HG03196 (cell line): ENCODE data around the gene RCVRN.

ENCODE experiments used
- ATAC-seq: cut with Tn5 transposase; IDR thresholded peaks from one replicate; pipeline ENCODE4 v1.9.1; 2021; ENCODE audit not compliant: unreplicated experiment

The RCVRN gene

DNA sequence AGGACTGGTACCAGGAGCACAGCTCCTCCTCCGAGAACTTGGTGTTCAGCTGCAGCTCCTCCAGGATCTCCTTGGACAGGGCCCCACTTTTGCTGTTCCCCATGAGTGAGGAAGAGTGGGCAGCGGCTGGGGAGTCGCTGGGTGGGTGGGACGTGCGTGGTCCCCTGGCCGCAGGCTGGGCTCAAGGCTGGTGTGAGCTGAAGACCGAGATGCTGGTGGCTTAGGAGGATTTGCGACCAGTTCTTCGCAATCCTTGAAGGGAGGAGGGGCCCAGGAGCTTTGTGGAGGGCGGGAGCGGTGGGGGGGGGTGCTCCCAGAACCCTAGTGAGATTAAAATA lies at the start of gene RCVRN:
Gene RCVRN (minus strand): TSS at position 194 of the 338 bp plus-strand sequence. CDS start 91 bp downstream, at position 103.
- ATAC-seq: no peak

DNA sequence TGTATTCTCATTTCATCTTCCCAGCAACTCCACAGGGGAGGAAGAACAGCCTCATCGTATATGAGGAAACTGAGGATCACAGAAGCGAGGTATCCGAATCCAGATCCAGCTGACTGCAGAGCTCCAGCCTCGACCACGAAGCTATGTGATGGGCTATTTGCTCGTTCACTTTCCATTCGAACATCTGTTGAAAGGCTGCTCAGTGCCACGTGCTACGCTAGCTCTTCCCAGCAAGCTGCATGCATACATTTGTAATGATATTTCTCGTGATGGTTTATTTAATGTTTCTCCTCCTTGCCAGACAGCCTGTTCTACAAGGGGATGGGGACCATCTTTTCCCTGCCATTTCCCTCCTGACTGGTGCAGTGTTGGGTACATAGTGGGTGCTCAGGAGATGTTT lies 48.4 kb upstream of the RCVRN start:
- ATAC-seq: no peak

DNA sequence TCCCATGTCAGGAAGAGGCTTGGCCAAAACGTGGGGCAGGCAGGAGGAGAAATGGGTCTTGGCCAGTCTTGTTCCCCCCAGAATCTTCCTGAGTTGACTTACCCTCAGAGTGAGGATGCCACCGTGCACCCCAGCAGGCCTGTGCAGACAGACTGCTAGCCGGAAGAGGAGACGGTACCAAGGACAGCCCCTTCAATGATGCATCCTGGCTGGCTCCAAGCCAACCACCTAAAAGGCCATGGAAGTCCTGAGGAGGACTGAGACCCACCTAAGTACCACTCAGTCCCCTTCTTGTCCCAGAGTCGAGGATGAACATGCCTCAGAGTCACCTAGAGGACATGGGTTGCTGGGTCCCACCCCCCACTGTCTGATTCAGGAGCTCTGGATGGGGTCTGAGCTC lies 46.7 kb upstream of the RCVRN start:
- ATAC-seq: no peak

DNA sequence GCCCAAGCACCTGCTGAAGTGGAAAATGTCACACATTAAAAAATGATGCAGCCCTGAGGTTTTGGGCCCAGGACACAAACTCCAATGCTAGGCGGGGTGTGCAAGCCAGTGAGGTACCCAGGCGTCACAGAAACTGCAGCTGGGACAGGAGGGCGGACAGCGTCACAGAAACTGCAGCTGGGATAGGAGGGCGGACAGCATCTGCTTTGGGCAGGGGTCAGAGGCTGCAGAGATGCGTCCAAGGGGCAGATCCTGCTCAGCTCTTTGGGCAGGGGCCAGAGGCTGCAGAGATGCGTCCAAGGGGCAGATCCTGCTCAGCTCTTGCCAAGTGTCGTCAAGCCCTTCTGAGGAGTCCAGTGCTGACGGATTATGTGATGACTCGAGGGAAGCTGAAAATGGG lies 43.9 kb upstream of the RCVRN start:
- no peak for ATAC-seq

DNA sequence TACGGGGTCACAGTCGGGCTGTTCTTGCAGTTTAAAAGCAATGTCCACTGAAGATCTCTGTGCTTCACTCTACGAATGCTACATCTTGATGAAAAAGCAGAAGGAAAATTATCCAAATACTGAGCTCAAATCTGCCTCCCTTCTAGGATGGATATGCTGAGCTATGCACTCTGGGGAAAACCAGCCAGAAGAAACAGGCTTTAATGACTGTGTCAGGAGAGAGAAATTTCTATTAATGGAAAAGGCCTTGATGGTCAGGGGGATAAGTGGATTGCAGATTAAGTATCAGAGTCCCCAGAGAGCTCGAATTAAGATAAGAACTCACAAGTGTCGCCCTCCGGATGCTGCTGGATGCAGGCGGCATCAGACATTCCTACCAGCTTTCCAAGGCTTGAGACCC lies 39.6 kb upstream of the RCVRN start:
- no peak for ATAC-seq

DNA sequence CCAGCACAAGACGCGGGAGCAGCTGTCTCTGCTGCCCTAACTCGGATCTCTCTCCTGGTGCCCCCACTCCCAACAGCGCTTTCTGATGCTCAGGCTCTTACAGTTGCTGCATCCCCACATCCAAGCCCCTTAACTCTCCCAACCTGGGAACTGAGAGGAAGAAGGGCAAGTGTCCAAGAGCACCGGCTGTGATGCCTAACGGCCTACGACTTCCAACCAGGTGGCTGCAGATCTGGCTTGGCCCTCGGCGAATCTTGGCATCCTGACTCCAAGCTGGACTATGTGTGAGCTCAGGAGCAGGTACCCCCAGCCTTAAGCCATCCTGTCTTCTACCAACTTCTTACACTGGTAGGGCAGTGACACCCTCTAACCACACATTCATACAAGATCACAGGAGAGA lies 38.3 kb upstream of the RCVRN start:
- no peak for ATAC-seq

DNA sequence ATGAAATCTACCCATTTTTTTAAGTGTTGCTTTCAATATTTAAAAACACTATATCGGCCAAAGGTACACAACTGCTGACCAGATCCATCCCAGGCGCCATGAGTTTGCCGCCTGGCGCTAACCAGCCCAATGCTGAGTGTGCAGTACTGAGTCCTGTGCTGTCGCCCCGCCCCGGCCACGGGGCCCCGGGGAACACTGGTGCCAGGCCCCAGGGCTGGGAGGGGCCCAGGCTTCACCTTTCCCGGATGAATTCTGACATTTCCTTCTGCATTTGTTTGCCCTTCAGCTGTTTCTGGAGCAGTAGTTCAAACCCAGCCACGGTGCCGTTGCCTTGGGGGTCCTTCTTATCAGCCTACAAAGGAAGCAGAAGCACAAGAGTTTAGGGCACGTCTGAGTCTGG lies 37.8 kb upstream of the RCVRN start:
- no peak for ATAC-seq

DNA sequence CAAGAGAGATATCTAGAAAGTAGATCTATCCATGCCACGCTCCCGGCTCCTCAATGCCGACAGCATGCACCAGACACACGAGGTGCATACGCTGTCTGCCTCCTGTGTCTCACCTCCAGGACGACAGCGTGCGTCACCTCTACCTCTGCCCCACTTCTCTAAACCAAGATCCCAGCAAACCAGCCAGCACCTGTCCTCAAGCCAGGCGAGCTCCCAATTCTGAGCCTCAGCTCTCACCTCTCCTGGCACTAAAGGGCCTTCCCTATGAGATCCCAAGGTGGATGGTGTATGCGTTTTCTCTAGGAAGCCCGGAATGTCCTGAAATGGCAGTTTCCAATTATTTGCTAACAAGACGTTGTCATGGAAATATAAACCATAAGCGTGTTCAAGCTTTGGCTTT lies 36.2 kb upstream of the RCVRN start:
- no peak for ATAC-seq

DNA sequence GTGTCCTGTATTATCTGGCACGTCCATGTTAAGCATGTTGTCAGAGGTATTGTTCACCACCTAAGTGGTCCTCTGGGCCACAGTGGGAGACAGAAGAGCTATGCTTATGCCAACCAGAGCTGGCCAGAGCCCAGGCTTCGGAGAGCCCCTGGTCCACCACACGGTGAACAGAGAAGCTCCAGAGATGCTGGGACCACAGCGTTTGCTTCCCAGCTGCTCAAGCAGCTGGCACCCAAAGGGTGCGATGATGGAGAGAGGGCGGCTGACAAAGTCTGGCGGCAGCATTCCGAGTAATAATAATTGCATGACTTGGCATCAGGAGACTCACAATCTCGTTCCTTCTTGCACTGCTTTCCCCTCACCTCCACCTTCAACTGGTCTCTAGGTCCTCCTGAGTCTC lies 35.8 kb upstream of the RCVRN start:
- ATAC-seq: no peak

DNA sequence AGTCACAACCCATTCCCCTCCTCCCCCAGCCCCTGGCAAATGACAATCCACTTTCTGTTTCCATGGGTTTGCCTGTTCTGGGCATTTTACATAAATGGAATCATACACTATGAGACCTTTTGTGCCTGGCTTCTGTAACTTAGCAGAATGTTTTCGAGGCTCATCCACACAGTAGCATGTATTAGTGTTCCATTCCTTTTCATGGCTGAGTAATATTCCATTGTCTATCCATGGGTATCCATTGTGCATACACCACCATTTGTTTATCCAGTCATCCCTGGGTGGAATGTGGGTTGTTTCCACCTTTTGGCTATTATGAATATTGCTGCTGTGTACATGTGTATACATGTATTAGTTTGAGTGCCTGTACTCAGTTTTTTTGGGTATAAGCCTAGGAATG lies 33.7 kb upstream of the RCVRN start:
- ATAC-seq: no peak

DNA sequence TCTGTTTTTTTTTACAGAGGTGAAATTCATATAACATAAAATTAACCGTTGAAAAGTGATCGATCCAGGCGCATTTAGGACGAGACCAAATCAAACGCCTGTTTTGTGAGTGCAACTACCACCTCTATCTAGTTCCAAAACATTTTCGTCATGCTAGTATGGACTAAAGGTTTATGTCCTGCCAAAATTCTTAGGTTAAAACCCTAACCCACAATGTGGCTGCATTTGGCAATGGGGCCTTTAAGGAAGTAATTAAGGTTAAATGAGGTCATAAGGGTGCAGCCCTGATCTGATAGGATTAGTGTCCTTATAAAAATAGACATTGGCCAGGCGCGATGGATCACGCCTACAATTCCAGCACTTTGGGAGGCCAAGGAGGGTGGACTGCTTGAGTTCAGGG lies 32.8 kb upstream of the RCVRN start:
- ATAC-seq: no peak

DNA sequence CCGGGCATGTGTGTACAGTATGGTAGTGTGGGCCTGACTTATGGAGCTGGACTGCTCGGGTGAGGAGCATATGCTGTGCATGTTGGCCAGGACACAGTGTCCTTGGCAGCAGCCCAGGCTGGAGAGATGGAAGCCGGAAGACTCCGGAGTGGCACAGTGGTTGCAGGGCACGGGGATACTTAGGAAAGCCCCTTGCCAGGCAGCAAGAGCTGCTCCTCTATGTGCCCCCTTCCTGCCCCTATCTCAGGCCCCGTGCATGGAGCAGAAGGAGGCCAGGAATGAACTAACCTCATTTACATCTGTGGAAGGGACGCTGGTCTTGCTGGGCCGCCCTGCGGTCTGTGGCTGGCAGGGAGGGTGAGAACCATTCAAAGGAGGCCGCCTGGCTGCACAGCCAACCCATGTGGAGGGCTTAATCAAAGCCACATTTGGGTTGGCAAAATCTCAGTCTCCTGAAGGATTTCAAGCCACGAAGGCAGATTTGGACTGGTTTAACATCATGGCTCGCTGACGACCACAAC lies 32.2 kb upstream of the RCVRN start:
- no peak for ATAC-seq

DNA sequence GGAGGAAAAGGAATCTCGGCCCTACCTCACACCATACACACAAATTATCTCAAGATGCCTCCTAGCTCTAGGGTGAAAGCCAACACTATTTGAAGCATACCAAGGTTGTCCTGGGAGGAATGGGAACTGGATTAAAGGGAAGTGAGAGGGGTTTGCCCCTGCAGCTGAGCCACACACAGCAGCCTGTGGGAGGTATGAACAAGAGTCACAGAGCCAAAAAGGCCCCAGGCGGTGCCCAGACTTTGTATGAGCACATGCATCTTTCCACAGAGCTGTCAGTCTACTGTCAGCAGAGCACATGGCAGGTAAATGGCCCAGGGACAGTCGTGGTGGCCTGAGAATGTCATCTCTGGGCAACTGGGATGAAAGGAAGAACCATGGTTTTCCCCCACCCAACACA lies 31.0 kb upstream of the RCVRN start:
- no peak for ATAC-seq

DNA sequence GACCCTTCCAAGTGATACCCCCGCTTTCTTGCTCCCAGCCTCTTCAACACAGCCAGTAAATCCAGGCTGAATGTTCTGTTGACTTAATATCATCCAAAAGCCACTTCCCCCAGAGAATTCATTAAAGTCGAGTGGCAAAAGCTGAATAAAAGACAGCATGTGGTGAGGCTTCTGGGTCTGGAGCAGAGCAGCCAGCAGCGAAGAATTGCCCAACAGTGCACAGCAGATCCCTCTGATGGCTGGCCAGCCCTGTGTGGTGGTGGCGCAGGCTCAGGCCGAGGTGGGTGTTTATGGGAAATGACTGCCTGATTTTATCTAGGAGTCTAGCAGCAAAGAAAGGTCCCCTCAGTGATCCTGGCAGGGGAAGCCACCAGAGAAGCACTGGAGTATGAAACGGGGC lies 30.3 kb upstream of the RCVRN start:
- ATAC-seq: no peak

DNA sequence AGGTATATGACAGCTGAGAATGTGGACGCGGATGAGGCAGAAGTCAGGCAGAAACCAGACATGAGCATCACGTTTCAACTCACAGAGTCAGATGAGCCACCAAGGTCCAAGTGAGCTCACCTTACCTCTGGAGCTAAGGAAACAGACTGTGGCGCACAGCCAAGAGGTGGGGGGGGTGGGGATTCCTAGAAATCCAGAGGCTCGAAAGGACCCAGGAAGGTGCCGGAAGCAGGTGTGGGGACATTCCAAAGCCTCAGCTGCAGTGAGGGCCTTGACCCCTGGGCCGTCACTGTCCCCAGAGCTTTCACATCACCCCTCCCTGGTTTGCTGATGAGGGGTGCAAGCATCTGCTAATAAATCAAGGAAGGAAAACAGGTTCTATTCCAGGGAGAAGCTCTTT lies 29.3 kb upstream of the RCVRN start:
- ATAC-seq: no peak

DNA sequence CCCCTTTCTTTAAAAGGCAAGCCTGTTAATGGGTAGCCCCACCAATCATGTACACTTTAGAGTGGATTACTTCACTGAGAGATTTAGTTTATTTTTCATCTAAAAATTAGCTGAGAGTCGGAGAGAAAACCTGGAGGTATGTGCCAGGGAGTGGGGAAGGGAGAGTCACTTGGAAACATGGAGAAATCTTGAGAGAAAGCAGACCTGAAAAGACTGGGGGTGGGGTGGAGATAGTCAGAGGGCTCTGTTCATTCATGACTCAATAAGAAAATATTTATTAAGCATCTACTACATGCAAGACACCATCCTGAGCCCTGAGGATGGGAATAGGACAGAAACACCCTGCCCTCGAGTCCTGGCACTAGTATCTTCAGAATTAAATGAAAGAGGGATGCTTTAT lies 27.4 kb upstream of the RCVRN start:
- no peak for ATAC-seq

DNA sequence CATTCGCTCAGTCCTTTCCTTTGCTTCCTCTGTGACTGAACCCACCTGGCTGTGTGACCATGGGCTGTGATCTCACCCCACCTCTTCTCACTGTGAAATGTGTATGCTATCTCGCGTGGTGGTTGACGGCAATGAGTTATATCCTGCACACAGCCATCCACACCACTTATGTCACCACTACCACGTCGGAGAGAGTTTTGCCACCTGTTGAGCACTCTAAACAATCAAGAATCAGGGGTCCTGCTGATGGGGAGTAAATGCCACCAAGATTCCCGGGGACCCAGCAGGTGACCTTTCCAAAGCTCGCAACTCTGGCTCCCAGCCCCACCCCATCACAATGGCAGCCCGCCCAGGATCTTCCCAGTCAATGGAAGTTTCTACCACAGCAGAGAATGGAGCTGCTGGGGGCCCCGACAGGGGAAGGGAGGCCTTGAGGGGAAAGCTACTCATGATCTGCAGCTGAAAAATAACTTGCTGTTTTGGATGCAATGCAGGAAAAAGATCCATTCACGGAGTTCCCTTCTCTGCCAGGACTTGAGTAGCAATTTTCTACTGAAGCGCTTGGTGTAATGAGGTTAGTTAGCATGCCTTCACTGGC lies 26.2 kb upstream of the RCVRN start:
- ATAC-seq: no peak

DNA sequence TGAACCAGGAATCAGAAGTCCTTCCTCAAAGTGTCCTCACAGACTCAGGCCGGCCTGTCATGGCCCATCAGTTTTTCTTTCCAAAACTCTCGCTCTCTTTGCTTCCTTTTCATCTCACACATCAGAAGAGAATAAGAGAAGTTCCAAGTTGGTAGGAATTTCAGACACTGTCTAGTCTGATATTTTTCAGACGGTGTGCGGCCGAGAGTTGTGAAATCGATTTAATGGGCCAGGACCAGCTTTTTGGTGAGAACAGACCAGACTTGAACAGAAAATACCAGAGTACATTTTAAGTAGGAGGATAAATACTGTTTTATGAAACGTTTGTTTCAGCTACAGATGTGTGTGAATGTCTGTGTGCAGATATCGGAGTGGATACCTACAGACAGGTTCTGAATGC lies 24.8 kb upstream of the RCVRN start:
- ATAC-seq: no peak

DNA sequence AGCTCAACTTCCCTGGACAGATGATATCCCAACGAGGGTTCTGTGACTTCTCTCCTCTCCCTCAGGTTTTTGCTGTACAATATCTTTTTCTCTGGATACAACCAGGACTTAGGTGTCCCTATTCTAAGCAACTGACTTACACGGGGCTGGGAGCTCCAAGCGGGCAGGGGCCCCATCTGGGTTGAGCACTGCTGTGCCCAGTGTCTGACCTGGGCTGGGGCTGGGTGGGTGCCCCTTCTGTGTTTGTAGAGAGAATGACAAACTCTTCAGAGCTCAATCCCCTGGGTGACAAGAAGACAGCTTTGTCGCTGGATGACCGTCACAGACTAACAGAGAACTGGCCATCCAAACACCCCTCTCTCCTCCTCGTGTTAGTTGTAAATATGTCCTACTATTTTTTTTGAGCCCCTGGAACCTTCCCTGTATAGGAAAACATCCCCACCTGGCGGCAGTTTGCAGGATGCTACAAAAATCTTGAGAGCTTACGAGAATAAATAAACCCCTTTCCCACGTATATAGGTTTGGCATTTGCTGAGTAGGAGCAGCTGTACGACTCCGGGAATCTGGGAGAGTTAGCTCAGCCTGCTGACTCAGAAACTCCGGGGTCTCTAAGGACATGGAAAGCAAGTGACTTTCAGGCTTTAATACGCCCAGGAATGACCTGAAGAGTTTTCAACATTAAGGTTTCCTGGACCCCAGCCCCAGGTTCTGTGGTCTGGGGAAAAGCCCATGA lies 23.7 kb upstream of the RCVRN start:
- ATAC-seq: no peak

DNA sequence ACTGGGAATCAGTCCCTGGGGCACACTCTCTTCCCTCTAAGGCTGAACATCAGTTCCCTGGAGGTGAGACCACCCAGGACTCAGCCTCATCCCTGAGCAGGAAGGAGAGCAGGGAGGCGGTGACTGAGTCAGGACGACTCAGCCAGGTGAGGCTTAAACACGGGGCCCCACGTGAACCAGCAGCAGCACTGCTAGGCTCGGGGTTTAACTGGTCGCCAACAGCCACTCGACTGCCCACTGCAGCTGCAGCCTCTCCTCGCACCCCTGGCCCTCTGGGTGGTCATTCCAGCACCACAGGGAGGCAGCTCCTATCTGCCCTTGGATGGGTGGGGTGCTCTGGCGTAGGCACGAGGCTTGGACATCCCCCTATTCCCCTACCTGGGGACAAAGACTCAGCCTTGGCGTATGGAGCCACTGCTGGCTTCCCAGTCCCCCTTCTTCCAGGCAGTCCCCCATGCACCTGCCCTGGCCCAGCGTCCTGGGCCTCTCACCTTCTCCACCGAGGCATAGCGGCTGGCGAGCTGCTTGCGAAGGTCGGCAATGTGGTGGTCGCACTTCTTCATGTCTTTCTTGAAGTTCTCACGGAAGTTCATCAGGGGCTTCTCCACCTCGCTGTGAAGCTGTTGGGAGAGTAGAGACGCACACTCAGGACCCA lies 21.2 kb upstream of the RCVRN start:
- no peak for ATAC-seq

DNA sequence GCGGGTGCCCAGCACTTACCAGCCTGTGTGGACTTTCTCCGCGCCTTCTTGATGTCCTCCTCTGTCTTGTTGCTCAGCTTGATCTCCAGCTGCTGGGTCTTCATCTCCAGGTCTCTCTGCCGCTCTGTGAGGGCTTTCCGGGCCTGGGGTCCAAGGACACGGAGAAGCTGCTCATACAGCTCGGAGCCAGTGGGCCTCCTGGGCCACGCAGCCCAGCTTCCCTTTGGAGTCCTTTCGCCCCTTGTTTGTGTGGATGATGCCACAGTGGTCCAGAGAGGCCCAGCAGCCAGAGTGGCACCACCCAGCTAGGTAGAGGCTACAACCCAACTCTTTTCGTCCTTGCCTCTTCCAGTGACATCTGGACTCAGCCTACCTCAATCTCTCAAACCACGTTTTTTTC lies 20.4 kb upstream of the RCVRN start:
- ATAC-seq: no peak

DNA sequence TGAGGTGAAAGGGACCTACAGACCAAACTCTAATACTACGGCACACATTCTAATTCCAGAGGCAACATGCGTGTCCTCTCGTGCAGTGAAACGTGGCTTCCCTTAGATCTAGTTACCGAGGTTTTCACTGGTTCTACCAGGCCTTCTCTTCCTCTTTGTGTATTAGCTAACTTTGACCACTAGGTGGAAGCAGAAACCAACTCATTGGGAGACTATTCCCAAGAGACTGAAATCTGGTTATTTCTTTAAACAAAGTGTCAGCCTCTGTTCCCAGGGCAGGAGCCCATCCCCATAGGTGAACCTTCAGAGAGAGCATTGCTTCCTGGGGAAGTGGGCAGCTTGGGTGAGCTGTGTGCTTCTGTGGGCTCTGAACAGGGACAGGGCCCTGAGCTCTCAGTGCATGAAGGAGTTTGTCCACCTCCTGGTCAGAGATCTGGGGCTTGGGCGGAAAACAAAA lies 19.7 kb upstream of the RCVRN start:
- ATAC-seq: peak; percentile 77
